Stimulated activated CD8-positive, alpha-beta memory T cell treated with anti-CD3 and anti-CD28 coated beads, Interleukin-2, amount 100 ng/mL, for 1 hour (primary cell): ENCODE measurements around the gene SIN3A.
"Not testable (repeated sequence)": the region's sequence is repeated elsewhere in the genome, so short reads cannot be mapped to it uniquely, and the experiment has no call there.

Experiments used
- DNase-seq, 2 donors: peaks; one replicate each; pipeline ENCODE4 v3.0.0-alpha.2; 2020; ENCODE audit warnings: low read depth in 2 of 2

The SIN3A gene

GRCh38 chr15:75357976-75358673, 93.4 kb downstream of the SIN3A start:
- DNase-seq, result no peak

DNA sequence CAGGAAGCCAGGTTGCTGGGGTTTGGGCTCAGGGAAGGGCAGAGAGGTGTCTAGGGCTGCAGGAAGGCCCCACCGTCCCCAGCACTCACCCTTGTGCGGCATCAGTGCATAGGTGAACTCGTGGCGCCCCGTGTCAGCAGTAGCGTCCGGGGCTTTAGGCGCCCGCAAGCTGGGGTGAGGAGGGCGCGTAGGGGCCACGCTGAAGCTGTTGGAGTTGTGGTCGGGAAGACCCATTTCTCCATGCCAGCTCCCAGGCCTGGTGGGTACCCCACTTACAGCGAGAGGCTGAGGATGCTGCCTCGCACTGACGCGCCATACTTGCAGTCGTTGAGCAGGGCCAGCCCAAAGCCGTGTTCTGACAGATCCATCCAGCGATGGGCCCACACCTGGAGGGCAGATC, 95.0 kb downstream of the SIN3A start:
- DNase-seq, result no peak

- DNase-seq, result no peak
Measured at GRCh38 chr15:75356006-75356405, 95.5 kb downstream of the SIN3A start.

GRCh38 chr15:75355369-75355768, 96.1 kb downstream of the SIN3A start:
- DNase-seq, result no peak

GRCh38 chr15:75354454-75354853, 97.0 kb downstream of the SIN3A start:
- no peak for DNase-seq

DNA sequence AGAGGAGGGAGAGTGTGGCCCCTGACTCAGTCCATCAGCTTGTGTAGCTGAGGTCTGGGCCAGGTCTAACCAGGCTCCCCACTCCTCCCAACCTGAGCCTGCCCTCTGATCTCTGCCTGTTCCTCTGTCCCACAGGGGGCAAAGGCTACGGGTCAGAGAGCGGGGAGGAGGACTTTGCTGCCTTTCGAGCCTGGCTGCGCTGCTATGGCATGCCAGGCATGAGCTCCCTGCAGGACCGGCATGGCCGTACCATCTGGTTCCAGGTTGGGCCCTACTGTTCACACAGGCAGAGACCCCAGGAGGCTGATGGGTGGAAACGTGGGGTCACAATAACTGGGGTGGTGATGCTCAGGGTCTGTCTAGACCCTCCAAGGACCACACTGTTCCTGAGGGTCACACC, 97.9 kb downstream of the SIN3A start:
- DNase-seq, result no peak

- no peak for DNase-seq
Measured at GRCh38 chr15:75352186-75353080, 99.1 kb downstream of the SIN3A start.

DNA sequence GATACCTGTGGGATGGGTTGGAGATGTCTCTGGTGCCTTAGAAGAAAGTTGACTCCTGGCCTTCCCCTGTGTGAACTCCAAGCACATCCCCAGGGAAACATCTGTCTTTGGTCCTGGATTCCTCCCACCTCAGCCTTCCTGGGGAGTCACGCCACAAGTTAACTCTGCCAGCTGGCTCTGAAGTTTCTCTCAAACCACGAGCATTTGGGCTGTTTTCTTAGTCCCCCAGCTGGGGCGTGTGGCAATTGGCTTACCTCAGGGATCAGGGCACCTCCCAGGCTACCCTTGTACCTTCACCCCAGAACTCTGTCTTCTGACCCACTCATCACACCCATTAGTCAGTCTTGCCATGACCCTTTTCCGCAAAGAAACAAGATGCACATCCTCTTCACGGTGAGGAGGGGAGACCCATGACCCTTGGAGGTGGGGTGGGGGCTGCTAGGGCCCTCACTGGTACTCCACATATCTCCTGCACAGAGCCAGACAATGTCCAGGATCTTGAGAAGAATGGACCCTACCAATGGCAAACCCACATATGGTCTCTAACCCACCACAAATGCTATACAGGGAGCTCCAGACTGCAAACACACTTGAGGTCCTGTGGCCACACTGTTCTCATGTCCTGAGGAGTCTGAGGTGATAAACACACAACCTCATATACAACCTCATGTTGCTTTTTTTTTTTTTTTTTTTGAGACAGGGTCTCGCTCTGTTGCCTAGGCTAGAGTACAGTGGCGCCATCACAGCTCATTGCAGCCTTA, 100.7 kb downstream of the SIN3A start:
- DNase-seq, result no peak

GRCh38 chr15:75349851-75350588, 101.5 kb downstream of the SIN3A start:
- DNase-seq, result peak; percentile 48 to 53

DNA sequence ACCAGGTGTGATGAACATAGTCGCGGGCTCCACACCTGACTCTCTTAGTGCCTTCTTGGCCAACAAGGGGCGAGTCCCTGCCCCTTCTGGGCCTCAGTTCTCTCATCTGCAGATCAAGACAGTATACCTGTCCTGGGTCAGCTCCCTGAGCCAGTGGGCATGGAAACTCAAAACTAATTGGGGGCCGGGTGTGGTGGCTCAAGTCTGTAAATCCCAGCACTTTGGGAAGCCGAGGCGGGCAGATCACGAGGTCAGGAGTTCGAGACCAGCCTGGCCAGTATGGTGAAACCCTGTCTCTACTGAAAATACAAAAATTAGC, 102.2 kb downstream of the SIN3A start:
- DNase-seq, result not testable (repeated sequence)

DNA sequence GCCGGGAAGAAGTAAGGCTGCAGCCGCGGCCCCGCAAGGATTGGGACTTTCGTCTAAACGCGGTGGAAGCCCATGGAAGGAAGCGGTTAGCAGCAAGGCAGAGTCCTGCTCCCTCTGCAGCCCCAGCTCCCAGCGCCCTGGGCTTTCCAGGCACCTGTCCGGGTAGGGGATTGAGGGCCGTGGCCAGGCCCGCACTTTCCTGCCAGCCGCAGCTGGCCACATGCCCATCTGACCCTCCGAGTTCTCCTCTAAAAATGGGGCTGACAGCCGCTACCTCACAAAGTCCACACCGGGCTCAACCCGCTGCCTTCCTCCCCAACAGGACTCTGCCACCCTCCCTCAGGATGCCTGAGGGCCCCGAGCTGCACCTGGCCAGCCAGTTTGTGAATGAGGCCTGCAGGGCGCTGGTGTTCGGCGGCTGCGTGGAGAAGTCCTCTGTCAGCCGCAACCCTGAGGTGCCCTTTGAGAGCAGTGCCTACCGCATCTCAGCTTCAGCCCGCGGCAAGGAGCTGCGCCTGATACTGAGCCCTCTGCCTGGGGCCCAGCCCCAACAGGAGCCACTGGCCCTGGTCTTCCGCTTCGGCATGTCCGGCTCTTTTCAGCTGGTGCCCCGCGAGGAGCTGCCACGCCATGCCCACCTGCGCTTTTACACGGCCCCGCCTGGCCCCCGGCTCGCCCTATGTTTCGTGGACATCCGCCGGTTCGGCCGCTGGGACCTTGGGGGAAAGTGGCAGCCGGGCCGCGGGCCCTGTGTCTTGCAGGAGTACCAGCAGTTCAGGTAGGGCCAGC, 102.7 kb downstream of the SIN3A start:
- no peak for DNase-seq

- DNase-seq, result no peak
Measured at GRCh38 chr15:75348034-75348561, 103.4 kb downstream of the SIN3A start.

GRCh38 chr15:75347222-75348033, 104.1 kb downstream of the SIN3A start:
- DNase-seq, result no peak

GRCh38 chr15:75346796-75347221, 104.7 kb downstream of the SIN3A start, which contains the start of gene NEIL1:
NEIL1 (plus strand) TSS chr15:75347039; CDS start chr15:75348906, 1,867 bp downstream.
- no peak for DNase-seq

DNA sequence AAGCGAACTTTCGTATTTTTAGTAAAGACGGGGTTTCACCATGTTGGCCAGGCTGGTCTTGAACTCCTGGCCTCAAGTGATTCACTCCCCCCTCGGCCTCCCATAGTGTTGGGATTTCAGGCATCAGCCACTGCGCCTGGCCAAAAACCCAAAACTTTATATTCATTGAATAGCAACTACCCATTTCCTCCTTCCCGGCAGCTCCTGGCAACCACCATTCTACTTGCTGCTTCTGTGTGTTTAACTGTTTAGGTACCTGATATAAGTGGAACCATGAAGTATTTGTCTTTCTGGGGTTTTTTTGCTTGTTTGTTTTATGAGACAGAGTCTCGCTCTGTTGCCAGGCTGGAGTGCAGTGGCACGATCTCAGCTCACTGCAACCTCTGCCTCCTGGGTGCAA, 107.5 kb downstream of the SIN3A start:
- not testable (repeated sequence) for DNase-seq

GRCh38 chr15:75342221-75342620, 109.3 kb downstream of the SIN3A start:
- no peak for DNase-seq

DNA sequence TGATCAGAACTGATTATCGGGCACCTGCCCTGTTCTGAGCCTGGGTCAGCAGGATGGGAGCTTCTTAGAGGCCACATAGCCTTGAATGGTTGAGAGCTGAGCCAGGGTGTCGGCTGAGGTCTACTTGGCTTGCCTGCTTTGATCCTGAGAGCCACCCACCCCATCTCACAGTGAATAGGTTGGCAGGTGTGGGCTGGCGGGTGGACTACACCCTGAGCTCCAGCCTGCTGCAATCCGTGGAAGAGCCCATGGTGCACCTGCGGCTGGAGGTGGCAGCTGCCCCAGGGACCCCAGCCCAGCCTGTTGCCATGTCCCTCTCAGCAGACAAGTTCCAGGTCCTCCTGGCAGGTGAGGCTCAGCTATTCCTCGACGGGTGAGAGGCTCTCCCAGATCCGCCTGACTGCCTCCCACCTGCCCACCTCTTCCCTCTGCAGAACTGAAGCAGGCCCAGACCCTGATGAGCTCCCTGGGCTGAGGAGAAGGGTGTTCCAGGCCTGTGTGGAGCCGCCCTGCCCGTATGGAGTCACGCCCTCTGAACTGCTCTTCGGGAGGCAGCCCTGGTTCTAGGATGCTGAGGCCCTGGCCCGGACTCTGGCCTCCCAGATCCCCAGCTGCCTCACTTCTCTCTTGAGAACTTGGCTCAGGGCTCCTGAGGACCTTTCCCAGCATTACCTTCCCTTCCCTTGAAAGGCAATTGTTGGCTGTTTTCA, 111.8 kb downstream of the SIN3A start:
- DNase-seq, result no peak

GRCh38 chr15:75338661-75339240, 112.7 kb downstream of the SIN3A start:
- DNase-seq, result no peak
